Fibroblast of peridontal ligament (primary cell): ENCODE measurements around the gene OSBPL10.
A peak's percentile ranks its signal among the peaks of the same experiment; 100 is the strongest.

Source experiments
- DNase-seq: peaks from one replicate; pipeline ENCODE4 v3.0.0-alpha.2; 2010; ENCODE audit errors: extremely low read depth

The OSBPL10 gene

DNA sequence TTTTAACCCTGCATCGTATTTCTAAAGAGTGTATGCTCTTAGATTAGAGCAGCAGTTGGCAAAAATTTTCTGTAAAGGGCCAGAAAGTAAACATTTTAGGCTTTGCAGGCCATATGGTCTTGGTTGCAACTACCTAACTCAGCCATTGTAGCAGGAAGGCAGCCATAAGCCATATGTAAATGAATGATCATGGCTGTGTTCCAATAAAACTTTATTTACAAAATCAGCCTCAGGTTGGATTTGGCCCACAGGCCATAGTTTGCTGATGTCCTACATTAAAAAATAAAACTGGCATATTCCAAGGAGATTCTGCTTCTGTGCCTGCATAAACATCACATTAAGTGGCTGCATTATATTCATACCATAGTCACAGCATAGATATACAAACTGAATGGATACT is 313.5 kb downstream of the OSBPL10 start:
- no peak for DNase-seq

GRCh38 chr3:31664031-31664430 is 317.0 kb downstream of the OSBPL10 start:
- DNase-seq = no peak

GRCh38 chr3:31661993-31662670 is 318.9 kb downstream of the OSBPL10 start:
- DNase-seq = no peak

DNA sequence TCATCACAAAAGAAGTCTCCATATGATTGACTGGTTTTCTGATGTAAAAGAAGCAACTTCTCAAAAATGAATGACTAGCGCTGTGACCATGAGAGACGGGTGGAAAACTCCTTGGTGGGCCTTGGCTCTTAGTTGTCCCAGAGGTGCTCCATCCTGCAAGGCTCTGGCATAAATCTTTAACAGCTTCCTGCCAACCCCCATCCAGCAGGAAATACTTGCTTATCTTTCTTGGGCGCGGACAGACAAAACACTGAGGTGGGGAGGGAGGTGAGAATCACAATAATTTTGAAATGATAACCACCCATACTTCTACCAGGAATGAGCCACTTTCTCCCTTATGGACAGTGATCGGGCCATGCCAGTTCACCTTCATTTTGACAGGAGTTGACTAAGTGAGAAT is 319.8 kb downstream of the OSBPL10 start:
- no peak for DNase-seq

DNA sequence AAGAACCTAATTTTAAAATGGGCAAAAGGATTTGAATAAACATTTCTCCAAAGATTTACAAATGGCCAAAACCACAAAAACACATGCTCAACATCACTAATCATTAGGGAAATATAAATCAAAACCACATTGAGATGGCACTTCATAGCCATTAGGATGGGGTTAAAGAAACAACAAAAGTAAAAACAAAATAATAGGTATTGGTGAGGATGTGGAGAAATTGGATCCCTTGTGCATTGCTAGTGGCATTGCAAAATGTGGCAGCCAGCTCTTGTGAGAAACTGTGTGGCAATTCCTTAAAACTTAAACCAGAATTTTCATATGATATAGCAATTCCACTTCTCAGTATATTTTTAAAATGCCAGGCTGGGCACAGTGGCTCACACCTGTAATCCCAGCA is 321.8 kb downstream of the OSBPL10 start:
- peak; percentile 30 for DNase-seq

GRCh38 chr3:31654998-31655397 is 326.1 kb downstream of the OSBPL10 start:
- no peak for DNase-seq

GRCh38 chr3:31653464-31653863 is 327.6 kb downstream of the OSBPL10 start:
- no peak for DNase-seq

DNA sequence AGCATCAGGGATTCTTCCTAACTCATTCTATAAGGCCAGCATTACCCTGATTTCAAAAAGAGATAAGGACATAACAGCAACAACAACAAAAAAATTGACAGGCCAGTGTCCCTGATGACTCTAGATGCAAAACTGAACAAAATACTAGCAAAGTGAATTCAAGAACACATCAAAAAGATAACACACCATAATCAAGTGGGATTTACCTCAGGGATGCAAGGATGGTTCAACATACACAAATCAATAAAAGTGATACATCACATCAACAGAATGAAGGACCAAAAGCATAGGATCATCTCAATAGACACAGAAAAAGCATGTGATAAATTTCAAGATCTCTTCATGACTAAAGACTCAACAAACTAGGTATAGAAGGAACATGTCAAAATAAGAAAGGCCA is 328.8 kb downstream of the OSBPL10 start:
- DNase-seq = no peak

GRCh38 chr3:31648286-31648968 is 332.6 kb downstream of the OSBPL10 start:
- DNase-seq = no peak

GRCh38 chr3:31645256-31645655 is 335.8 kb downstream of the OSBPL10 start:
- no peak for DNase-seq

- no peak for DNase-seq
Measured at GRCh38 chr3:31639828-31640227, 341.2 kb downstream of the OSBPL10 start.

DNA sequence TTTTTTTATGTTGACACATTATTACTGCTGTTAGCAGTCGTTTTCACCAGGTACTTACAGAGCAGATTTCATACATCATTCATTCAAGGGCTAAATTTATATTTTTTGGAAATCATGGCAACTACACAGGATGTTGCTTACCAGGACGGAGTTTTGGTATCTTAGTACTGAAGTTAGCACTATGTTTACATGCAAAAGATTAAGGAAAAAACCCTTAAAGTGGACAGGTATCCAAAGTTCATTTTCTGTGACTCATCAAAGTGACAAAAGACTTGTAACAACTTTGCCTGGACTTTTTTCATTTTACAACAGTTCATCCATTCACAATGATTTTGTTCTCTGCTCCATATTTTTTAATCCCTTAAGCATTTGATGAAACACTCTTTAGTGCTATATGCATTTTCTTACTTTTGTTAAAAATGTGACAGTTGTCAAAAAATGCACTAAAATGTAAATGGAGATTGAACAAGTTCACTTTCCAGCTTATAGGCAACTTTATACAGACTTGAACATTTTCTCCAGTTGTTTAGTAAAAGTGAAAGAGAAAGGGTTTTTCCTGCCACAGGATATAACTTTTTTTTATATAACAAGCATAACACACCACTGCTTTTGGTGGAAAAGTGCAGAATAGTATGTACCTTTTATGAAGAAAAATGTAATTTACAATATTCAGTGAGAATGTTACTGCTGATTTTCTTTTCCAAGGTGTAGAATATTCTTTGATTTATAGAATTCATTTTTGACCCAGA is 344.2 kb downstream of the OSBPL10 start:
- peak; percentile 27 for DNase-seq

- DNase-seq = peak; percentile 65
Measured at GRCh38 chr3:31636049-31636448, 345.0 kb downstream of the OSBPL10 start.

DNA sequence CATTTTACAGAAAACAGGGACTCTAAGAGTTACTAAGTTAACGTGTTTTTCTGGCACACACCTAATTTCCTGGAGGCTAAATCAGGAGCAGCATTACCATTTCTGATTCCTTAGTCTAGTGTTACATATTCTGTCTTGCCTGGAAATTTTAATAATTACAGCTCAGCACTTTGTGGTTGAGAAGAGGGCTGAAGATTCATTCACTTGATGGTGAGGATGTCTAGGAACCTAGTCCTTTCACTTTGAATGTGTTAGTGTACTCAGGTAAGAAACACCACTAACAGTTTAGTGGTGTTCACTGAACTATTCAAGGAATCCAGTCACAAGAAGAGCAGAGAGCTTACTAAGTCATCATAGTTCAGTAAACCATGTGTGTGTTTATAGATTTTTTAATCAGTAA is 345.5 kb downstream of the OSBPL10 start:
- DNase-seq = no peak

DNA sequence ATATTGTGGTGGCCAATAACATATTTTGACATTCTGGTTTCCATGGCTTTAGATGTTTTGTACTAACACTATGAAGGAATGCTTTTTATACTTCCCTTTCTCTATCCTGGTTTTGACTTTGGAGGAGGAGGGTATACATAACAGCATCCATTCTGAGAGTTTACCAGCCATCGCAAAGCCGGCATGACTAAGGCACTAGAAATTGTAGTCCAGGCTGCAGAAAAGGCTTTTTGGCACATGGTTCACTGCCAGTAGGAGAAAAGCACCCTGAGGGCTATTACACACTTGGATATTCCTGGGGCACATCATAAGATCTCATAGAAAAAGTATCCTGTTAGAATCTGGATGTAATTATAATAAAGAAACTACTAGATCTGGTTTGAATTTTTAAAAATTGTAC is 346.6 kb downstream of the OSBPL10 start:
- DNase-seq = peak; percentile 95

GRCh38 chr3:31629054-31629453 is 352.0 kb downstream of the OSBPL10 start:
- DNase-seq = no peak

- DNase-seq = no peak
Measured at GRCh38 chr3:31625358-31625757, 355.7 kb downstream of the OSBPL10 start.

DNA sequence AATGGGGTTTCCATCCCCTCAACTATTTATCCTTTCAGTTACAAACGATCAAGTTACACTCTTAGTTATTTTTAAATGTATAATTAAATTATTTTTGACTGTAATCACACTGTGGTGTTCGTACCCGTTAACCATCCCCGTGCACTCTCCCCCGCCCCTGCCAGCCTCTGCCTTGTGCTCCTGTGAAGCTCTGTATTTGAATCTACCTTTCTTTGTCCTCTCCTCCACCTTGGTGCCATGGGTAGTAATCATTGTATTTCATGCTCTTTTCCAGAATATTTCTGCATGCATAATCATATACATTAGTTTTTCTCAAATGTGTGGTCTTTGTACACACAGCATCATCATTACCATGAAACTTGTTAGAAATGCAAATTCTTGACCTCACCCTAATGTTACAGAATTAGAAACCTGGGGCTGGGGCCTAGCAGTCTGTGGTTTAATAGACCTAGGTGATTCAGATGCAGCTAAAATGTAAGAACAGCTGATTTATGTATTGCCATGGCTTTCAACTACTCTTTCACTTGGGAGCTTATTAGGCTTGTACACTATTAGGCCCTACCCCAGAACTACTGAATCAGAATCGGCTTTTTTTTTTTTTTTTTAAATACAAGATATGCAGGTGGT is 356.9 kb downstream of the OSBPL10 start:
- DNase-seq = no peak

DNA sequence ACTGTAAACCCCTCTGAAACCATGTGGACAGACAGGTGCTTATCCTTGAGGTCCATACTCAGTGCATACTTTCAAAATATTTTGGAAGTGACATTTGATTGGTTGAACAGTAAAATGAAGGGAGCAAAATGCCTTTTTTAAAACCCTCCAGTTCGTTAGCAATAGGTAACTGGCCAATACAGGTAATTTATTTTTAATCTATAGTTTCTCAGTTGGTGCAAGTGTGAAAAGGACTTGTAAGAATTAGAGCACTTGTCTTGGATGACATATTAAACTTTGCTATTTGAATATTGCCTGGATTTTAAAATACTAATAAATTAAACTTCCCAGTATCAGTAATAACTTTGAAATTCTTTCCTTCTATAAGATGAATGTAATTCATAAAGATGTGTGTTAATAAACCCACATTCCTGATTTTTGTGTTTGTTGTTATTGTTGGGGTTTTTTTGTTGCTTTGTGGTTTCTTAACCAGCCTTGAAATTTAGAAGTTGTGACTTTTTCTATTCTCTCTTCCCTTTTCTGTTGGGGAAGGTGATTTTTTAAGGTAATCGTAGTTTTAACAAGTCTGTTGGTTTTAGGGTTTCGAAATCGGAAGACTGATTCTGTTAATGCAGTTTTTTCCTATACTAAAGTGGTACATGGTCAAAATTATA is 358.3 kb downstream of the OSBPL10 start:
- DNase-seq = no peak

DNA sequence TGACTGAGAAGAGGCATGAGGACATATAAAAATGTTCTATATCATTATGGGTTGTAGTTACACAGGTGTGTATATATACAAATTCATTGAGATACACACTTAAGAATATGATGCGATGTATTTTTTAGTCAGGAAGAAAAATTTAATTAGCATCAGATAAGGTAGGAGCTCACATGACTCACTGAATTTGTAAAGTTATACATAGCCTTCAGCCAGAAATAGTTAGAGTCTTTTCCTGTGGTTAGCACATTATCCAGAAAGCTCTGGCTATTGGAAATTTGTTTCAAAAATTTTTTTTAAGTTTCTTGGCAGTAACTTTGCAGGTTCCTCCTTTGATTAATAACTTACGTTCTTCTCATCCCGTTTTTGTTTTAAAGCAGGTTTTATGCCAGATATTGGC is 359.7 kb downstream of the OSBPL10 start:
- no peak for DNase-seq

- DNase-seq = no peak
Measured at GRCh38 chr3:31620656-31621055, 360.4 kb downstream of the OSBPL10 start.

- DNase-seq = no peak
Measured at GRCh38 chr3:31616711-31617110, 364.4 kb downstream of the OSBPL10 start.
